GM19035 (cell line): Measurements from ENCODE around the gene ZNF419.
"Not testable (repeated sequence)": the region's sequence is repeated elsewhere in the genome, so short reads cannot be mapped to it uniquely, and the experiment has no call there.

ENCODE experiments used
- ATAC-seq: cut with Tn5 transposase; IDR thresholded peaks from one replicate; pipeline ENCODE4 v1.9.1; 2021; ENCODE audit not compliant: unreplicated experiment

Gene ZNF419

DNA sequence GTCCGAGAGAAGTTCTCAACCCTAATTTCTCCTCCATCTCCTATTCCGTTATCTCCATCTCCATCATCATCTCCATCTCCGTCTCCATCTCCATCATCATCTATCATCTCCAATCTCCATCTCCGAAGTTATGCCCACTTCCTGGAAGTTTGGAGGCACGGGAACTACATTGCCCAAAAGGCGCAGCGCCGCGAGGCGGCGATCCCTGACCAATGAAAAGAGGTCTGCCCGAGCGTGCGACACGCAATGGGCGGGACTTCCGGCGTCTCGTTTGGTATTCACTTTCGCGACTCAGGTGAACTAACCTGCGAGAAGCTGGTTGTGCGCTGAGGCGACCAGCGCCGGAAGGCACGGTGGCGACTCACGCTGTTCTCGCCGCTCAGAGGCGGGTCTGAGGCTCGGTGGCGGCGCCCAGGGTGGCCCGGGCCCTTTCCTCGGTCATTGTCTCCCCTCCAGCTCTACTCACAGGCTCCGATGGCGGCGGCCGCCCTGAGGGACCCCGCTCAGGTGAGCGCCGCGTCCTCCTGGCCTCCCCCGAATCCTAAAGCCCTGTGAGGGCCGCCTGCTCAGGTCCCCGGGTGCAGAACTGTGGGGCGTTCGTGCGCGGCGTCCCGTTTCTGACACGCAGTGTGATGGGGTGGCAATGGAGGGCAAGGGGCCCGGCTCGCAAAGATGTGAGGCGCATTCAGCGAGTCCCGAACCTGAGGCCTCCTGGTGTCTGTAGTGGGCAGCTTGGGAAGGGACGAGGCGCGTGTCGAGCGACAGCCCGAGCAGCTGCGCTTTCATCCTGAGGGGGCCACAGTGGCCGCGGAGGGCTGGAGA, at the start of gene ZNF419:
TSS of gene ZNF419 (plus strand) at position 274 of the 822 bp plus-strand sequence. CDS start at position 475, 201 bp downstream.
- peak; percentile 88 for ATAC-seq

DNA sequence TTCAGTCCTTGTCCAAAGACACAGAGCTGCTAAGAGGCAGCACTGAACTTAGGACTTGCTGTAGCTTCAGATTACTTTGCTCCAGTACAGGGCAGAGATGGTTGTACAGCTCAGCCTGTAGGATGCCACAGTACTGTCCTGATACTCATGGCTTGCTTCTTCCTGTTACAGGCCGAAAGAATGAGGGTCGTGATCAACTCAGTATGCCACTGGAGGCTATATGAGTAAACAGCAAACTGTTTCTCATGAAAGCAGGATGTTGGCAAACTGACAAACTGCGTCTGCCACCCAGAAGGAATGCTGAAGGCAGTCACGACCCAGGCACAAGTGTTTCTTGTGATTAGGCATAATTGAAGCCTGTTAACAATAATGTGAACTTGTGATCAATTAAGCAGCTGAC, 49.6 kb upstream of the ZNF419 start:
- no peak for ATAC-seq

DNA sequence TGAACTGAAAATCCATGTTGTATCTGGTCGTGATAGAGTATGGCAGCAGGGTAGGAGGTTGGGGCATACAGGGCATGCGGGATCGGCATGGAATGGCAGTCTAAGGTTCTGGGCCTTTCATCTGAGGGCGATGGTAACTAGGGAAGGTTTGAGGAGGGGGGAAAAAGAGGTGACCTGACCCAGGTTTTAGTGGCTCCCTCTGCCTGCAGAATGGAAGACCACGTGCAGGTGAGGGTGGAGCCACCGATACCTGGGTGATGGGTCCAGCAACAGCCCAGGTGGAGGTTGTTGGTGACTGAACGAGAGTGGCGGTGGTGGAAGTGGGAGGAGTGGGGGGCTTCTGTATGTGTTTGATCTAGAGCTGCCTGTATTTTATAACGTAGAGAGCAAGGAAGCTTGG, 48.6 kb upstream of the ZNF419 start:
- ATAC-seq = no peak

DNA sequence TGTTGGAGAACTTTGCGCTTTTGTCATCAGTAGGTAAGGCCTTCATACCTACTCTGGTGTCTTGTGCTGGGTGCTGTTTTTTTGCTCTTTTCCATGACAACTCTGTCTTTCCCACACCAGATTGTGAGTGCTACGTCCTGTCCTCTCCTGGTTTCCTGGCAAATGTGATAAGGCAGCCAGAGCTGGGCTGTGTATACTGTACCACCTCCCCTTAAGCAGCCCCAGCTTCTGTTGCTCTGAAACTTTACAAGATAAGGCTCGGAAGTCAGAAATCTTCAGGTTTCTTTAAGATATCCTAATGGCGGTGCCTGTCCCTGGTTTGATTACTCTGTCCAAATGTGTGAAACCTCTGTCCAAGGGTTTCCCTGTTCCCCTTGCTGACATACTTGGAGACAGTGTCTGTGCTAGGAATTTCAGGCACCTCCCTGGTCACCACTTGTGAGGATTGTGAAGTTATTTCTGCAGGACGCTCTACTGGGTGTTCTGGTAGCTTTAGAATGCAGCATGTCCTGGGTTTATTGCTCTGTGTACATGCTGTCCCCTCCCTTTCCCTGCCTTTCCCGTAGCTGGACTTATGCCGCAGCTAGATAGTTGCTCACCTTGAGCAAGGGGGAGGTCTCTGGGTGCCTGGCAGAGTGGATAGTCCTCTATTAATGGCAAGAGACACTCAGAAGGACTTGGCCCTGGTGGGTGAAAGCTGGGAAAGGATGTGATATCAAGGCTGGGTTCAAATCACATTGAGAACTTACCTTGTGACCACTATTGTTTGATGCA, 45.4 kb upstream of the ZNF419 start:
- ATAC-seq = no peak

DNA sequence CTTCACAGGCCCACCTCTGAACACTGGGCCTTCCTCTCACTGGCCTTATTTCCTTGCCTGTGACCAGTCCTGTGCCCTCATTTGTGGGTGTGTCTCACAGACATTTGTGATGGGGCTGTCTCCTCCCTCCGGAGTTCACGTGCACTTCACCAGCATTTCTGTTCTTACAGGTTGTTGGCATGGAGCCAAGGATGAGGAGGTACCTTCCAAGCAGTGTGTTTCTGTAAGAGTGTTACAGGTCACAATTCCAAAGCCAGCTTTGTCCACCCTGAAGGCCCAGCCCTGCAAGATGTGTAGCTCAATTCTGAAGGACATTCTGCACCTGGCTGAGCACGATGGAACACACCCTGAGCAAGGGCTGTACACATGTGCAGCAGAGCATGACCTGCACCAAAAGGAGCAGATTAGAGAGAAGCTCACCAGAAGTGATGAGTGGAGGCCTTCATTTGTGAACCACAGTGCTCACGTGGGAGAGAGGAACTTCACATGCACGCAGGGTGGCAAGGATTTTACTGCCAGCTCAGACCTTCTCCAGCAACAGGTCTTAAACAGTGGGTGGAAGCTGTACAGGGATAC, 44.3 kb upstream of the ZNF419 start:
- ATAC-seq = no peak

DNA sequence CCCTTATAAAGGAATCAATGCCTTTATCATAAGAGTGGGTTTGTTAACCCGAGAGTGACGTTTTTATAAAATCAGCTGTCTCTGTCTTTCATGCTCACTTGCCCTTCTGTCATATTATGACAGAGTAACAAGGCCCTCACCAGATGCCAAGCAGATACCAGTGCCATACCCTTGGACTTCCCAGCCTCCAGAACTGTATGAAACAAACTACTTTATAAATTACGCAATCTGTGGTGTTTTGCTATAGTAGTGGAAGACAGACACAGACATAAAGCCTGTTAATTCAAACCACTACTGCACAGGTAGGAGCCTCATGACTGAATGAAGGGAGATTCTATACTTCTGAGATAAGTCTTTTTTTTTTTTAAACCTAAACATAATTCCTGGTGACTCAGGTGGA, 35.2 kb upstream of the ZNF419 start:
- no peak for ATAC-seq

GRCh38 chr19:57465680-57466381, 21.7 kb upstream of the ZNF419 start:
- ATAC-seq = no peak

DNA sequence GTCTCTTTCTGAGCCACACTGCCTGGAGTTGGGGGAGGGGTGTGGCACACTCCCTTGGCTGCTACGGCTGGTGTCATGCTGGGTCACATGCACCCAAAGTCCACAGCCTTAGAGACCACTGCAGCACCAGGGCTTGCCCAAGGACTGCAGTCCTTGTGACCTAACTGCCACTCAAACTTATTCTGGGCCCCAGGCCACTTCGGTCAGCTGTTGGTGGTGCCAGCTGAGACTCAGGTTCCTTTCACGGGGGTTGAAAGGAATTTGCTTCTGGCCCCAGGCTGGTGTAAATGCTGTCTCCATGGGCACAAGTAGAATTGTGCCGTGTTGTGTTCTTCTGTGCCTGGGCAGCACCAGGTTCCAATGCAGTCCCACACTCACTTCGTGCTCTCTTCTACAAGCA, 21.1 kb upstream of the ZNF419 start:
- ATAC-seq = no peak

DNA sequence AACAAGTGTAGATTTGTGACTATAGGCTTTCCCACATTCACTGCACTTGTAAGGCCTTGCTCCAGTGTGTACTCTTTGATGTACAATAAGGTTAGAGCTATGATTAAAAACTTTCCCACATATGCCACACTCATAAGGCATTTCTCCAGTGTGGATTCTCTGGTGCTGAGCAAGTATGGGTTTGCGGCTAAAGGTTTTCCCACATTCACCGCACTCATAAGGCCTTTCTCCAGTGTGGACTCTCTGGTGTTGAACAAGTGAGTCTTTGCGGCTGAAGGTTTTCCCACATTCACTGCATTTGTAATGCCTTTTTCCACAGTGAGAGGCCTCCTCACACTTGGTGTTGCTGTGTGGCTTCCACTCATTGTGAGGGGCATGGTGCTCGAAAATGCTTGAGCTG, 13.9 kb upstream of the ZNF419 start:
- ATAC-seq = no peak

GRCh38 chr19:57477191-57478008, 10.2 kb upstream of the ZNF419 start, which contains the start of gene ZNF772:
Gene ZNF772 (minus strand): TSS chr19:57477566. CDS start chr19:57477309, 257 bp downstream.
- peak; percentile 96 for ATAC-seq

DNA sequence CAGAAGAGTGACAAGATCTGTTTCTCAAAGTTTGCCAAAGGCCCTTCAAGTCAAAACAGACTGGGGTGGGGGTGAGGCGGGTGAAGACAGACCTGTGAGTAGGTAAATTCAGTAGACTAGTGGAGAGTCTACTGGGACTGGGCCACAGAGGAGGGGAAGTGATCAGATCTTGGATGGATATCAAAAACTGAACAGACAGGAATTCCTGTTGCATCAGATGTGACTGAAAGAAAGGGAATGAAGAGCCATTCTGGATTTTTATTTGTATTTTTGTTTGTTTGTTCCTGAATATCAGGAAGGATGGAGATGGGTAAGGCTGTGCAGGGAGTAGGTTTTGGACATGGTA, 722 bp downstream of the ZNF419 start:
- not testable (repeated sequence) for ATAC-seq

GRCh38 chr19:57499332-57499679, 11.8 kb downstream of the ZNF419 start:
- not testable (repeated sequence) for ATAC-seq

DNA sequence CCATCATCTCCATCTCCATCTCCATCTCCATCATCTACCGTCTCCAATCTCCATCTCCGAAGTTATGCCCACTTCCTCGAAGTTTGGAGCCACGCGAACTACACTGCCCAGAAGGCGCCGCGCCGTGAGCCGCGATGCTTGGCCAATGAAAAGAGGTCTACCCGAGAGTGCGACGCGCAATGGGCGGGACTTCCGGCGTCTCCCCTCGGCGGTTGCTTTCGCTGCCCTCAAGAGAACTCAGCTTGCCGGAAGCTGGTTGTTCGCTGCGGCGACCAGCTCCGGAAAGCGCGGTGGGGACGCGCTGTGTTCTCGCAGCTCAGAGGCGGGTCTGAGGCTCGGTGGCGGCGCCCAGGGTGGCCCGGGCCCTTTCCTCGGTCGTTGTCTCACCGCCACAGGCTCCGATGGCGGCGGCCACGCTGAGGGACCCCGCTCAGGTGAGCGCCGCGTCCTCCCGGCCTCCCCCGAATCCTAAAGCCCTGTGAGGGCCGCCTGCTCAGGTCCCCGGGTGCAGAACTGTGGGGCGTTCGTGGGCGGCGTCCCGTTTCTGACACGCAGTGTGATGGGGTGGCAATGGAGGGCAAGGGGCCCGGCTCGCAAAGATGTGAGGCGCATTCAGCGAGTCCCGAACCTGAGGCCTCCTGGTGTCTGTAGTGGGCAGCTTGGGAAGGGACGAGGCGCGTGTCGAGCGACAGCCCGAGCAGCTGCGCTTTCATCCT, 12.3 kb downstream of the ZNF419 start, which contains the start of gene ZNF773:
TSS of gene ZNF773 (plus strand) at position 259 of the 716 bp plus-strand sequence. CDS start at position 402, 143 bp downstream.
- ATAC-seq = peak; percentile 97

DNA sequence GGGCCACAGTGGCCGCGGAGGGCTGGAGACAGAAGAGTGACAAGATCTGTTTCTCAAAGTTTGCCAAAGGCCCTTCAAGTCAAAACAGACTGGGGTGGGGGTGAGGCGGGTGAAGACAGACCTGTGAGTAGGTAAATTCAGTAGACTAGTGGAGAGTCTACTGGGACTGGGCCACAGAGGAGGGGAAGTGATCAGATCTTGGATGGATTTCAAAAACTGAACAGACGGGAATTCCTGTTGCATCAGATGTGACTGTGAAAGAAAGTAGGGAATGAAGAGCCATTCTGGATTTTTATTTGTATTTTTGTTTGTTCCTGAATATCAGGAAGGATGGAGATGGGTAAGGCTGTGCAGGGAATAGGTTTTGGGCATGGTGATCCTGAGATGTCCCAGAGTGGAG, 12.8 kb downstream of the ZNF419 start:
- ATAC-seq = not testable (repeated sequence)

GRCh38 chr19:57506163-57506562, 18.6 kb downstream of the ZNF419 start:
- no peak for ATAC-seq

DNA sequence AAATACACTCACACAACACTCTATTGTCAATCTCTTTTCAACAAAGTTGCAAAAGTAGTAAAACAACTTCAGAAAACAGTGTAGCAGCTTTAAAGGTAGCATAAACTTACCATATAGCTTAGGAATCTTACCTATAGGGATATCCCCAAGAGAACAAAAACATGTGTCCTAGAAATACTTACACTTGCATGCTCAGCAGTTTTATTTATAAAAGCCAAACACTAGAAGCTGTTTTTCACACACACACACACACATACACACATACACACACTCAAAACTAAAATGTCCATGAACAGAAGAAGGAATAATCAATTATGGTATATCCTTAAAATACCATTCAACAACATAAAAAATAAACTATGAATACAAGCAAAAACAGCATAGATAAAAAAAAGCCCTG, 23.9 kb downstream of the ZNF419 start:
- no peak for ATAC-seq

DNA sequence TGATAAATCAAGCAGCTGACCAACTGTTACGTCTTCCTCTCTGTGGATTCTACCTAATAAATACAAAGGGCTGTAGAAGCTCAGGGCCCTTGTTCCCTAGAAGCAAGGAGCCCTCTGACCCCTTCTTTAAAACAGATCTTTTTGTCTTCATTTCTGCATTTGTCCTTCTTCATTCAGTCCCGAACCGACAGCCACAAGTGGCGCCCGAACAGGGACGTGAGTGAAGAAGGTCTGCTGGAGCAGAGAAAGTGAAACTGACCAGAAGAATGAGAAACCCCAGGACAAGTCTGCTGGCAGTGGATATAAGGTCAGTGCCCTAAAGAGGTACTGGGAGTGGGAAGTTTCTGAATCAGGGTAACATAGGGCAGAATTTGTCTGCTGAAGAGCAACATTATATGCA, 25.3 kb downstream of the ZNF419 start:
- no peak for ATAC-seq

DNA sequence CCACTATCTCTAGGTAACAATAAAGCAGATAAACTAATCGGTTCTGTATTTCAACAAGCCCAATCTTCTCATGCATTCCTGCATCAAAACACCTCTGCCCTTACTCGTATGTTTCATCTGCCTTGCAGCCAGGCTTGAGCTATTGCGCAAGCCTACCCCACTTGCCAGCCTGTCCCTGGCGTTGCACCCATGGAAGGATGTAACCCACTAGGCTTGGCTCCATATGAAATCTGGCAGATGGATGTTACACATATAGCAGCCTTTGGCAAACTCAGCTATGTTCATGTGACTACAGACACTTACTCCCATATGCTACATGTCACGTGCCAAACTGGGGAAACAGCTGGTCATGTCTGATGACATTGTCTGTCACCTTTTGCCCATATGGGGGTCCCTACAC, 27.7 kb downstream of the ZNF419 start:
- no peak for ATAC-seq

DNA sequence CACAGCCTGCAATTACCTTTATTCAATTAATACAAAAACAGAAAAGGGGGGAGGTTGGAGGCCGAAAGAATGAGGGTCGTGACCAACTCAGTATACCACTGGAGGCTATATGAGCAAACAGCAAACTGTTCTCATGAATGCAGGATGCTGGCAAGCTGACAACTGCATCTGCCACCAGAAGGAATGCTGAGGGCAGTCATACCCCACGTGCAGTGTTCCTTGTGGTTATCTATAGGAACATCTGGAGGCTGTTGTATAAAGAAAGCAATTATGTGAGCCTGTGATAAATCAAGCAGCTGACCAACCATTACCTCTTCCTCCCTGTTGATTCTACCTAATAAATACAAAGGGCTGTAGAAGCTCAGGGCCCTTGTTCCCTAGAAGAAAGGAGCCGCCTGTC, 30.5 kb downstream of the ZNF419 start:
- ATAC-seq = not testable (repeated sequence)
